Activated CD8-positive, alpha-beta memory T cell treated with anti-CD3 and anti-CD28 coated beads, Interleukin-2, amount 50 U/mL, for 1 hour (primary cell): ENCODE measurements around the gene PDE4D.
"Not testable (repeated sequence)": the region's sequence is repeated elsewhere in the genome, so short reads cannot be mapped to it uniquely, and the experiment has no call there.

Experiments used
- DNase-seq: peaks from one replicate; pipeline ENCODE4 v3.0.0-alpha.2; 2020; ENCODE audit errors: extremely low read depth

PDE4D gene

DNA sequence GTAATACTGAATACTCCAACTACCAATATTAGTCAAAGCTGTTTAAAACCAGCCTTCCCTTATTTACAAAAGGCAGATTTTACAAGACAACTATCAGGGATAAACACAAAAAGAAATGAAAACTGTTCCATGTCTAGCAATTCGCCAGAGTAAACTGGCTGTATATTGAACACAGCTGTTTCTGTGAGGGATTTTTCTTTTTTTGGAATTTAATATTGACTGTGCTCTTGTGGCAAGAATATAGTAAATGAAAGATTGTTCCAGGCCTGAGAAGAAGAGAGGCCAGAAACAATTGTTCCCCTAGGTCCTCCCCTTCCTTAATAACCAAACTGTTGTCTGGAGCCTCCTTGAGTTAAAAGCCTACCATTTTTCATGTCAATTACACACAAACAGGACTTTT, 188.6 kb downstream of the PDE4D start:
- DNase-seq = no peak

DNA sequence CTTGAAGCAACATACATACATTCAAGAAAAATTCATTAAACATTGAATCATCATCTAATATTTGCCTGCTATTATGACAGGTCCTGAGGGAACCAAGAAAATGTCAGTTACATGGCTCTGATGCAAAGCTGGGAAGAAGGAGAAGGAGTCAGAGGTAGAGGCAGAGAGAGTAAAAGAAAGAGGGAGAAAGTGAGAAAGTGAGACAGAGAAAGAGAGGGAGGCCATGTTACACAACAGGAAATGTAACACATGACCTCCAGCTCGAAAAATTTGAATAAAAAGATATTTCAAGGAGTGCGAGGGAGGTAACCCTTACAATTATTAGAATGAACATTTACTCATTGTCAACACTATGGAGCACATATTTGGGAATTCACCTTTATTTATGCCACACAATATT, 189.7 kb downstream of the PDE4D start:
- DNase-seq = no peak

DNA sequence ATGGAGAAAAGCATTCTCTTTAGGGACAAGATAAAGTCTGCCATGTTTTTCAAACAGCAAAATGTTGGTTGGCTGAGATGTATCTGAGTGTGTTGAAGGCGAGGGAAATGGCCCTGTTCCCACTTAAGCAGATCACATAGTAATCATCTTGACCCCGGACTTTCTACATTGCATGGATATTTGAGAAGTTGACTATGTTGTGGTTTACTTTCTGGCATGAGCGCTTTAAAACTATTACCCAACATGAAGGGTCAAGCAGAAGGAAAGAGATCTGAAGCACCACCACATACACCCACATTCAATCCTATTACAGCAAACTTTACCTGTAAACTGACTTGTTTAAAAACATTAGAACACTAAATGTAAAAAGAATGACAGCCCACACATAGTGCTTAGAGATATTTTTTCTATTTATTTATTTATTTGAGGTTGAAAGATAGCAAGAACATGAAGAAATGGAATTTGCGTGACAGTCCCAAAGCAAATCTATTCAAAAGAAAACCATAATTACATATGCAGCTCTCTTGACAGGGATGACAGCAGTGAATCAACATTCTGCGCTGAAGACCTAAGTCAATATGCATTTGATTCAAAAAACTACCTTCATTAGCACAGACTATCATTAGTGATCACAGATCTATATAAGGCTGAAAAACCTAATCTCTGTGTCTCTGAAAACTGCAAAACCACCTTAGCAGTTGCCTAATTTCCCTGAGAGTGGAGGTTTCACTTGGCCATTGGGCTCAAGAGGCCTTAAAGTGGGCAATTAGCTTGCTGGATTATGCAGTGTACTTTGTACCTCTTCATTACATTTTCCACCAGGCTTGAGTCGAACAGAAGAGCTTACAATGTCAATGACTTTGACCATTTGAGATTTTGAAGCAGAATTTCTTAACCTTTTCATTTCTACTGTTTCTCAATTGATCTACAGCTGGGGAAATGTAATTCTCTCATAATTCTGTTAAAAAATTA, 195.0 kb downstream of the PDE4D start:
- no peak for DNase-seq

DNA sequence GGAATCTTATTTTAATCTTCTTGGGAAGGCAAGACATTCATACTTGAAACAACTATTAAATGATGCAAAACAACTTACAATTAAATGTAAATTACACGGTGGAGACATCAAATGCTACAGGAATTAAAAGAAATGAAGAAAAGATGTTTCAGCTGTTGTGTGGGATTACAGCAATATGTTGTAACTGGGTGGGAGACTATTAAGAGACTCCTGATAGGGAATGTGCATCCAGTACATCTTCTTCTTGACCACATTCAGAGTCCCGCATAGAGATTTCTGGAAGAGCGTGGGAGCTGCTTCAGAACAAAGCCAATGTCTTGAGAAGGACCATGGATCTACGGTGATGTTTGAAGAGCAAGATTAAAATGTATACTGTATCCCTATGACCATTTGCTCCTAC, 199.1 kb downstream of the PDE4D start:
- DNase-seq = no peak

DNA sequence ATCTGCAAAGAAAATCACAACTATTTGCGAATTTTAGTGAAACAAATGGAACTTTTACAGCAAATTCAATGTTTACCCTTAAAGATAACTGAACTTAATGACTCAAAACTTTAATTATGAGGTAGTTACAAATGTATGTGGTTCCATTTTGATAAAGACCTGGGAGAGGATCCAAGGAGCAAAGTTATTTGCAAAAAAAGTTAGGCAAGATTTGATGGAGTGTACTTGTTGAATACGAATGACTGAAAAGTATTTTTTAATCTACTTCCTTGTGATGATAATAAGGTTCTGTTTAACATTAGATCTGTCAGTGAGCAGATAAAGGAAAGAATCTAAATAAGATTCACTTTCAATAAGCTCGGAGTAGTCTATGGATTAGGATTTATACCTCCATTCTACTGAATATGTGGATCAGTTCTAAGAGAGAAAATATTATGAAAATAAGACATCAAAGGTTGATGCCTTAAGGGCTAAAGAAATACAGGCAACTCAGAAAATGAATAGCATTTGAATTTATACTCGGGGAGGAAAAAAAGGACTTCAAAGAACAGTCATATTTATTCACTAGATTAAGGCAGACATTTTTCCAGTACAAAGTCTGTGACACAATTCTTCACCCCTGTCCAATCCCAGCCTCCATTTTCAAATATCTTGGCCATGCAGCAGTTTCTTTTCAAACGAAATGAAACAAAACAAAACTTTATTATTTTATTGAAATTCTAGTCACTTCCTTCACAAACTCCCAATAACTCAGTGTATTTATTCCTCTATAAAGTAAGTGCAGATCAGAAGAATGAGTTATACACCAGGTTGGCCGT, 199.8 kb downstream of the PDE4D start:
- DNase-seq = no peak

DNA sequence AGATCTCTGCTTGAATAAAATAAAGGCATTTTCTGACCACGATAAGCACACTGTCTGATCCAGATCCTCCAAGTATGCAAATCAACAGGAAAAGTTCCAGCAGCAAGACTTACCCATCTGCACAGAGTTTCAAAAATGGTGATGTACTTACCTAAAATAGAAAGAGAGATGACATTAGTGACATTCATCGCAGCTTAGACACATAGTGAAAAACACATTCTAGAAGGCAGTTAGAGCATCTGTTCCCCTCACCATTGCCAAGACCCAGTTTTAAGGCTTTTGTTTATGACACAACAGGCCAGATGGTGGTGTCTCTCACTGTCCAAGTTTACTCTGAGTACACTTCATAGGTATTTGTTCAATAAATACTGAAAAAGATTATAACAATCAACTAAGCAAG, 207.7 kb downstream of the PDE4D start:
- DNase-seq = no peak

DNA sequence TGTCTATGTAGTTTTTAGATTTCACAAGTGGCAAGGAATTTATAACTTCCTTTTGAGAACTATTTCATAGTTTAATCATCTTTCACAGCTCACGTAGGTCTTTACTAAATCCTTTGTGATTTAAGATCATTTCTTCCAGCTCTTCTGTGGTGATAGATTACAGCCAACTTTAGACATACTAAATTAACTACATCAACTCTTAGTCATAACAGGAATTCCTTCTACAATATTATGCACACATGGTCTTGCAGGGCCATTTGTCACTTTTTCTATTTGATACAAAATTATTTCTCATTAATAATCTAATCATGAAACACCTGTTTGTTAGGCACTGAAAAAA, 208.4 kb downstream of the PDE4D start:
- no peak for DNase-seq

DNA sequence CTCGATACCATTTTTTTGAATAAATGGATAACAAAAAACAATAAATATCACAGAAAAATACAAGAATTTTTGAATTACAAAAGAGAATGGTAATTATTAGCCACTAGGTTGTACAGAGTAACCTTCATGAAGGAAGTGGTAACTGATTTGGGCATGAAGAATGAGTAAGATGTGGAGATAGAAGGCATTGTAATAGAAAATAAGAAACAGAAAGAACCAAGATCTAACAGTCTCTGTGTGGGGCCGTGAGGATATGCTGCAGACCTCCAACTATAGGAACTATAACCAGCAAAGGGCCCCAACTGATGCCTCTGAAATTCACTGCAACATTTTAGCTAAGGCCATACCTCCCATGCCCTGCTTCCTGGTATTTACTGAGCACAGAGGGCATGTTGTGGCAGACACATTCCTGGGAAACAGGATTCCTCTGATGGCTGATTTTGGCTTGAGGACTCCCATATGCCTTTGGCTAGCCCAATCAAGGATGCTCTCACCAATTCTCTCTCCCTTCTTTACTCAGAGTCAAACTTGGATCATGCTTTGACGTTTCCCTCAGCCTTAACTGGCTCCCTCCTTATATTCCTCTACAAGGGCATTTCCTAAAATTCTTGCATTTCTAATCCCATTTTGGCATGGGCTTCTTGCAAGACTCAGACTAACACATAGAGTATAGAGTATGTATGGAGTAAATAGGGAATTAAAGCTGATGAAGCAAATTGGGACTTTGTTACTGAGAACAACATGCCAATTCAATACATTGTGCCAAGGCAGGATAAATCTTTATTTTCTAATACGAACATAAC, 208.9 kb downstream of the PDE4D start:
- no peak for DNase-seq

DNA sequence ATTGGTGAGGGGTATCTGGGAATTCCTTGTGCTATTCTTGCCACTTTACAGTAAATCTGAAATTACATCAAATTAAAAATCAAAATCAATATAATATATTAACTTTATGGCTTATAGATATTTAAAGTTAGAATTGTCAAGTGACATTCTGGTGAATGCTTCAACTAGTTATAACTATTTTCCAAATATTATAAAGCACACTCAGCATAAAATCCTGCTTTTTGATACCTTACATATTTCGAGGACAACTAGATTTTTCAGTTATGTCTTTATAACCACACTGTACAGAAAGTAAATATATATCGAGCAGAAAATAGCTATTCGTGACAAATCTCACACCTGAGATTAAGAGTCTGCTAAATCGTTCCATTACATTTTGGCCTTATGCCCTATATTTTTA, 210.2 kb downstream of the PDE4D start:
- DNase-seq = no peak

DNA sequence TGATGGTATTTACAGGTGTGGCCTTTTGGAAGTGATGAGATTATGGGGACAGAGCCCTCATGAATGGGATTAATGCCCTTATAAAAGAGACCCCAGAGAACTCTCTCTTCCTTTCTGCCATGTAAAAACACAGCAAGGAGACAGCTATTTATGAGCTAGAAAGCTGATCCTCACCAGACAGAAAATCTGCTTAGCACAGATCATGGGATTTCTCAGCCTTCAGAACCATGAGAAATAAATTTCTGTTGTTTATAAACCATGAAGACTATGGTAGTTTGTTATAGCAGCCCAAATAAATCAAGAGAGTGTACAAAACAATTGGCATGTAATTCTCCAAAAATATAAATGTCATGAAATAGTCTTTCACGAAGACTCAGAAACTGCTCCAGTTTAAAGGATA, 211.0 kb downstream of the PDE4D start:
- DNase-seq = no peak

DNA sequence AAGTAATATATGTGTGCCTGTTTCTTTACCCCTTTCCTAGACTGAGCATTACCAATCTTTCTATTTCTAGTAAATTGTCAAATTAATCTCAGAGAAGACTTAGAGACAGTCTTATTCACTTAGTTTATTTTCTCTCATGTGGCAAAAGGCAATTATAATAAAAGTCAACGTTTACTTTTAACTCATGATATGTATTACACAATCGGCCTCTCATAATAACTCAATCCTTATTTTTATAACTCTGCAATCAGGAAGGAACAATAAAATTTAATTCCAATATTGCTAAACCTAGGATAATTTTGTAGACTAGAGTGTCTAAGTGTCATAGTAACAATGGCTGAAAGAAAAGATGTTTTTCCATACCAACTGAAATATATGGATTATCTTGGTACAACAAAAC, 214.6 kb downstream of the PDE4D start:
- DNase-seq = no peak

DNA sequence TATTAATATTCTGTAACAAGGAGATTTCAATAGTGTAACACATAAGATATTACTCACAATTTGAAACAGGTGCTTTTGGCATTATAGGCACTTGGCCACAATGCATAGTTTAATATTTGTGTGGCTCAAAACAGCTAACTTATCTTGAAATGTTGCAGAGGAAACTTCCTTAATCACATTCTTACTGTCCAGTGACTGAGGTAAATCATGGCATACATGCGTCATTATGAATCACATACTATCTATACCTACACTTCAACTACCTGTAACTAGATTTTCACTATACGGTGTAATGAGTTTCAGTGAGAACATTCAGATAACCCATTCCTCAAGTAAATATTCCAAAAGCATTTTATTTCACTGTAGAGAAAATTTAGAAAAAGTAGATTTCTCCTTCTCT, 218.8 kb downstream of the PDE4D start:
- DNase-seq = no peak

DNA sequence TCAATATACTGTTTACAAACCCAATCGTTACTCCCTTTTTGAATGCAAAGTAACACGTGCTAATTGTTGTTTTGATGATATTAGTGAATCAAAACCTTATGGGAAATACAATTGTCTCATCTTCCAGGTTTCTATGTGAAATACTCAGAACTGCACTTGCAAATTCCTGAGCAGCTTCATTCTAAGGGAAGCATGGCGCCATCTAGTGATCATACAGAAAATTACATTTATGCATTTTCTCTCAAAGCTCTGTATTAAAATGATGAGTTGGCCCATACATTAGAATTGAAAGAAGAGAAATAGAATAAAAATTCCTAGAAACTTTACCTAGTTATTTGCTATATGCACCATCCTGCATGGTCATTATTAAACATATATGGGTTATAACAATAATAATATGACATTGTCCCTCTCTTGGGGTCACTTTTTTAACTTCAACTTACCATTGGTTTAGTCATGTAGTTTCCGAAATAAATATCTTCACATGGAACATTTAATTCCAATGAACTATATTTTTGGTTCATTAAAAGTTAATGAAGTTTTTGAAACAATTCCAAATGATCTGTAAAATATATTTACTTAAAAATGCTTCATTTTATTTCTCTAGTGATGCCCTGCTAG, 220.0 kb downstream of the PDE4D start:
- DNase-seq = no peak

DNA sequence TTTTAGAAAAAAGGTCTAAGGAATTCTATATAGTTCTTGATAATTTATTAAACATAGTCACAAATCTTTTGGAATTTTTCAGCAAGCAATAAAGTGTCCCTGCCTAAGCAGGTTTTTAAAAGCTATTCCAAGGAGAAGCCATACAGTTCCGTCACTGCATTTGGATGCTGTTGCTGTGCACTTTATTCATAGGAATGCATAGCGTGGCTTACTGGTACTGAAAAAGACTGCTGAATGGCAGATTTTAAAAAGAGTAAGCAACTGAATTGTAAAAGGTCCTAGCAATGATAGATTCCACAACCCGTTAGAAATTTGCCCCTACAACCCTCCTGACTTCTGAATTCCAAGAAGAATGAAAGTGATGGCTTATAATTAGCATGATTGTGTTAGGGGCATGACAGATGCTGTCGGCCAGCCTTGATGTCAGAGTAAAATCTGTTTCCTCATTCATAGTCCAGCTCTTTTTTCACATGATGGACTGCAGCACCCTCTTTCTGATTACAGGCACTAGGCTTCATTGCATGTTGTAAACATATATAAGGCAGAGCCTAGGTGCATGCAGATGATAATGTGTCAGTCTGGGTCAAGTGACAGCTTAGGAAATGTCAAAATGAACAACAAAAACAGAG, 227.0 kb downstream of the PDE4D start:
- DNase-seq = no peak

DNA sequence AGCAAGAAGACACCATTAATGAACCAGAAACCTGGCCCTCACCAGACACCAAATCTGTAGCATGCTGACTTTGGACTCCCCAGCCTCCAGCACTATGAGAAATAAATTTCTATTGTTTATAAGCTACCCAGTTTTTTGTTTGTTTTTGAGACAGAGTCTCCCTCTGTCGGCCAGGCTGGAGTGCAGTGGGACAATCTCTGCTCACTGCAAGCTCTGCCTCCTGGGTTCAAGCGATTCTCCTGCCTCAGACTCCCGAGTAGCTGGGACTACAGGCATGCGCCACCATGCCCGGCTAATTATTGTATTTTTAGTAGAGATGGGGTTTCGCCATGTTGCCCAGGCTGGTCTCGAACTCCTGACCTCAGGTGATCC, 227.7 kb downstream of the PDE4D start:
- not testable (repeated sequence) for DNase-seq

DNA sequence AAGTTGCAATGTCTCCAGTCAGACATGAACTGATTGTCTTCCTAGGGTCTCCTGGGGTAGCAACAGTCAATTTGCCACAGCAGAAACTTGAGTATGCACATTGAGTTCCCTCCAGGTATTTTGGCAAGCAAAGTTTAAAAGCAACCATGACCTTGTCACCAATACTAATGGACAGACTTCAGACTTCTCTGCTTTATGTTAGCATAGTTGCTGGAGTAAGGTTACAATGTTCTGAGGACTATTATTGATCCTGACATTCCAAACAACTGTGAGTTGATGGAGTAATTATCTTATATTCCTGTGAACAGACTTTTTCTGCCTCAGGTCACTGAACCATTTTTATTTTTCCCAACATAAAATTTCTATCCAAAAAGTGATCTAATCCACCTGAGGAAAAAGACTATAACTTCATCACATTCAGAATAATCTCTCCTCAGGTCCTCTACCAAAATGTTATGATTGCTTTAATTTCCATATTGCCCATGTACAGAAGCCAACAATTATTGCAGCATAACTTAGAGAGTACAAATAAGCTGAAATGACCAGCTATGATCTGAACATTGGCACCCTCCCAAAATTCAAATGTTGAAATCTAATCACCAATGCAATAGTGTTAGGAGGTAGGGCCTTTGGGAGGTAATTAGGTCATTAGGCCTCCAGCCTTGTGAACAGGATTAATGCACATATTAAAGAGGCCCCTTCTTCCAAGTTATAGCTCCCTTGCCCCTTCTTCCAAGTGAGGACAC, 228.3 kb downstream of the PDE4D start:
- no peak for DNase-seq

DNA sequence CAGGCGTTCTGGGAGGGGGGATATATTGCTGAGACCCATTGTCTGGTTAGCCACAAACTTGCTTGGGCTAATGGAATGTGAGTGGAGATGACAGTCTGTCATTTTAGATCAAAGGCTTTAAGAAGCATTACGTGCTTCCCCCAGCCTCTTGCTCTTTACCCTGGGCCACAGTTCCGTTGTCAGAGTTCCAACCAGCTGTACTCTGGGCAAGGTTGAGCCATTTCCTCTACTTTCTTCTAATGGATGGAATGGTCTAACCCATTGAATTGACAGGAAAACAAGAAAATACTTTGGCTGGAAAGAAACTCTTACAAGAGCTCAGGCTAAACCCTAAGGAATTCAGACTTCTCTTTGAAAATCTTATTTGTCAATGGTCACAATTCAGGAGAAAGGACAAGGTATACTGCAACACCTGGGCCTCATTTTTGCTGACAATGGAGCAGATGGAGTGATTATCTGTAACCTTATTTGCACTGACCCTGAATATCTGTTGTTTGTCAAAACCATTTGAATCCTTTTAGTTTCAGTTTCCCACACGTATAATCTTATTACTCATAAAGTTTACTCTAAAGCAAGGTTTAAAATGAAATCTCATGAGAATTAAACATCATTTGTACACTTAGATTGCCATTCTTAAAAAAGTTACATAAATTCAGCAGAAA, 231.4 kb downstream of the PDE4D start:
- no peak for DNase-seq

DNA sequence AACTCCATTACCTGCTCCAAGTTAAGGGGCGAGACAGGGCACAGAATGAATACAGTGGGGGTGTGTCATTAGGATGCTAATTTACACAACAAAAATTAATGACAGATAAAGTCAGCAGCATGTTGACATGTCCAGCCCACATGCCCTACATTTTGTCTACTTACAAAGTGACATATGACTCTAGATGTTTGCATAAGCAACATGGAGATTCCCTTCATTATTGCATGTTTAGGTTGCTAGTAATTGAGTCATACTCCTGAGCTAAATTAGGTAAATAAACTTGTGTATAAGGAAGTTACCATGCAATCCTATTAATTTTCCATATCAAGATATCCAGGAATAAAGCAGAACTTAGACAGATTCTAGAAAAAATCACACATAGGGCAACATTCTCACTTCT, 232.2 kb downstream of the PDE4D start:
- DNase-seq = no peak

DNA sequence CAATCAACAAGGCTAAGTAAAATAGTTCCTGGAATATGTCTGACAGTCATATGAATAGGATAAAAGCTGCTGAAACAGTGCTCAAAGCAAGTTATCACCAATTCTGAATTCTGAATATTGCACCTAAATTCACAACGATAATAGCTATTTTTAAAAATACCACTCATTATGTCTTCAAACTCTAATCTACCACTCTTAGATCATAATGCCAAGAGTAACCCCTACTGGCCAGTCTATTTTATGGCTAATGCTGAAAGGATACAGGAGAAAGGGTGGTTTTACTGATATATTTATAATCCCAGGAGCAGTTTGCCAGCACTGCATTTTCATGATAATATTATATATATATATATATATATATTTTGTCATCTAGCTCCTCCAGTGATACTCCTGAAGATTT, 232.8 kb downstream of the PDE4D start:
- DNase-seq = no peak
